Gastrocnemius medialis (tissue), 4 donors: Measurements from ENCODE around the gene SLC1A3. TPM values are rescaled to one million over a fixed set of nuclear protein-coding genes. Genes with fewer than 3 reads are reported as not detected.

Experiments
- ATAC-seq, 2 donors: fragments of 150-250 bp; one replicate each; pipeline ENCODE4 v1.9.1; 2016
- DNase-seq, 2 donors: peaks; one replicate each; pipeline ENCODE4 v3.0.0-alpha.2; 2019
- H3K27ac ChIP-seq, 4 donors: fragments of 200-600 bp; sonication (generic); 1 replicate in 1 of 4; 2 replicates in 3 of 4; pipeline ENCODE4 v1.5.1; 2016 to 2018; ENCODE audit warnings: mild to moderate bottlenecking in 2 of 4, moderate library complexity in 1 of 4
- H3K27me3 ChIP-seq, 3 donors: fragments of 200-600 bp; sonication (generic) in 2 of 3; 1 replicate in 1 of 3; 2 replicates in 2 of 3; pipeline versions ENCODE4 v1.5.1 to v1.6.0; 2016 to 2019; ENCODE audit warnings: mild to moderate bottlenecking in 1 of 3, moderate library complexity in 1 of 3
- H3K36me3 ChIP-seq, 2 donors: fragments of 200-600 bp; sonication (generic) in 1 of 2; one replicate each; pipeline ENCODE4 v1.5.1; 2017 to 2018
- H3K4me1 ChIP-seq, 2 donors: fragments of 200-600 bp; sonication (generic) in 1 of 2; one replicate each; pipeline ENCODE4 v1.5.1; 2016 to 2017; ENCODE audit warnings: mild to moderate bottlenecking in 2 of 2
- H3K4me3 ChIP-seq, 4 donors: fragments of 200-600 bp; sonication (generic) in 3 of 4; 1 replicate in 1 of 4; 2 replicates in 3 of 4; pipeline ENCODE4 v1.5.1; 2016 to 2019; ENCODE audit warnings: mild to moderate bottlenecking in 2 of 4
- H3K9me3 ChIP-seq, 3 donors: fragments of 200-600 bp; sonication (generic) in 2 of 3; 1 replicate in 1 of 3; 2 replicates in 2 of 3; pipeline ENCODE4 v1.5.1; 2016 to 2019
- CTCF ChIP-seq, 5 experiments: fragments of 450-650 bp in 3 of 5; fragments of 200-600 bp in 2 of 5; sonication (generic) in 2 of 5; IDR thresholded peaks in 4 of 5; conservative IDR thresholded peaks in 1 of 5; 1 replicate in 4 of 5; 2 replicates in 1 of 5; pipeline ENCODE4 v1.5.1; 2016 to 2019; ENCODE audit warnings: antibody characterized with exemption in 5 of 5, mild to moderate bottlenecking in 3 of 5, moderate library complexity in 3 of 5
- POLR2A ChIP-seq, 2 donors: fragments of 450-650 bp; IDR thresholded peaks; one replicate each; pipeline ENCODE4 v1.6.1; 2017; ENCODE audit warnings: antibody characterized with exemption in 2 of 2, mild to moderate bottlenecking in 2 of 2, moderate library complexity in 2 of 2
- in situ Hi-C, 4 donors: fragments of 200-750 bp; cut with MboI; loops; one replicate each; pipeline versions ENCODE4 v1.15.0 to v1.8.0; 2017; ENCODE audit warnings: low sequenced_read_pairs in 4 of 4
- intact Hi-C: fragments of 100-400 bp; cut with DNase I; formaldehyde crosslinking; loops from one replicate; pipeline ENCODE4 v1.15.1; 2023; ENCODE audit warnings: low total_unique reads
- total RNA-seq, 4 donors: library from RNA; depleted of rRNA; stranded (reverse); fragments of >200 nt; gene quantifications; one replicate each; pipeline versions ENCODE4 v1.1.0 to v1.2.3, GENCODE V29; 2016

Gene SLC1A3
- total RNA-seq, 4 donors from 2014 or later, result 5.3 to 69.4 (median 17.4) TPM

GRCh38 chr5:36691696-36692371 is 85.4 kb downstream of the SLC1A3 start:
- TF ChIP-seq CTCF (IDR thresholded peaks at IDR 0.05 in 4 of 5, conservative IDR thresholded peaks at IDR 0.05 in 1 of 5) (no peak), POLR2A (IDR thresholded peaks at IDR 0.05) (no peak)
- intact Hi-C loops (loop anchor here (2.0 to 10.0 kb wide), 4 partner anchors 85 to 537 kb away; partner anchors contain the start of genes LMBRD2, NADK2, SKP2 and SLC1A3), in situ Hi-C loops (loop anchor here (5.0 to 25.0 kb wide), 6 partner anchors 87 to 430 kb away; partner anchors contain the start of gene SLC1A3 (in 1 of the 4))
- Histone ChIP-seq H3K4me3 (no peak overlapping the region), H3K9me3 (no peaks in the 10 kb centered on the region), H3K36me3 (no peaks in the 10 kb centered on the region), H3K27ac (peak overlapping the region; percentile 12 to 50 (median 35)), H3K4me1 (peaks cover 5 to 24% of the 10 kb centered on the region in 2 donors), H3K27me3 (no peaks in the 10 kb centered on the region)
- no peak for DNase-seq
- peak in 1 of 2 donors; percentile 5 for ATAC-seq

GRCh38 chr5:36692791-36693763 is 86.7 kb downstream of the SLC1A3 start:
- intact Hi-C loops, result loop anchor here (1.0 to 10.0 kb wide), 6 partner anchors 86 to 538 kb away; partner anchors contain the start of genes LMBRD2, NADK2, SKP2 and SLC1A3
- H3K27me3 ChIP-seq, result no peaks in the 10 kb centered on the region
- ATAC-seq (peak; percentile 63 to 76), DNase-seq (peak; percentile 62 to 70)
- H3K27ac ChIP-seq, result peak overlapping the region; percentile 10 to 43 (median 14)
- in situ Hi-C loops, result loop anchor here (5.0 to 25.0 kb wide), 6 partner anchors 88 to 431 kb away; partner anchors contain the start of gene SLC1A3 (in 1 of the 4)
- no peaks in the 10 kb centered on the region for H3K9me3 ChIP-seq
- no peak for TF ChIP-seq POLR2A (IDR thresholded peaks at IDR 0.05)
- TF ChIP-seq CTCF (IDR thresholded peaks at IDR 0.05 in 4 of 5, conservative IDR thresholded peaks at IDR 0.05 in 1 of 5), result peak; percentile 44 to 87 (median 76)
- peaks cover 5 to 24% of the 10 kb centered on the region in 2 donors for H3K4me1 ChIP-seq
- H3K36me3 ChIP-seq, result no peaks in the 10 kb centered on the region
- H3K4me3 ChIP-seq, result peak overlapping the region; percentile 19 to 49 (median 47)

GRCh38 chr5:36694351-36694750 is 87.9 kb downstream of the SLC1A3 start:
- Histone ChIP-seq H3K4me3 (no peak overlapping the region), H3K4me1 (peaks cover 5 to 24% of the 10 kb centered on the region in 2 donors), H3K9me3 (no peaks in the 10 kb centered on the region), H3K36me3 (no peaks in the 10 kb centered on the region), H3K27me3 (no peaks in the 10 kb centered on the region), H3K27ac (no peak overlapping the region)
- no peak for TF ChIP-seq POLR2A (IDR thresholded peaks at IDR 0.05)
- TF ChIP-seq CTCF (IDR thresholded peaks at IDR 0.05 in 4 of 5, conservative IDR thresholded peaks at IDR 0.05 in 1 of 5), result no peak
- DNase-seq, result no peak
- no peak for ATAC-seq
- in situ Hi-C loops, result loop anchor here (5.0 to 25.0 kb wide), 6 partner anchors 90 to 432 kb away; partner anchors contain the start of gene SLC1A3 (in 1 of the 4)
- intact Hi-C loops, result loop anchor here (5.0 to 10.0 kb wide), 3 partner anchors 452 to 540 kb away; partner anchors contain the start of genes LMBRD2, NADK2 and SKP2

- Histone ChIP-seq H3K27ac (no peak overlapping the region), H3K4me1 (peaks cover 5 to 16% of the 10 kb centered on the region in 2 donors), H3K36me3 (no peaks in the 10 kb centered on the region), H3K9me3 (no peaks in the 10 kb centered on the region), H3K27me3 (no peaks in the 10 kb centered on the region), H3K4me3 (no peak overlapping the region)
- ATAC-seq, result peak in 1 of 2 donors; percentile 34
- DNase-seq, result peak; percentile 33 to 52
- in situ Hi-C loops (loop anchor here (10.0 to 25.0 kb wide), 5 partner anchors 91 to 434 kb away; partner anchors contain the start of gene SLC1A3 (in 1 of the 4)), intact Hi-C loops (loop anchor here (10.0 kb wide), 1 partner anchor 541 kb away; the partner anchor contains the start of genes LMBRD2 and SKP2)
- TF ChIP-seq CTCF (IDR thresholded peaks at IDR 0.05 in 4 of 5, conservative IDR thresholded peaks at IDR 0.05 in 1 of 5) (peak; percentile 40 to 58 (median 55)), POLR2A (IDR thresholded peaks at IDR 0.05) (no peak)
Measured at GRCh38 chr5:36696059-36696673, 89.8 kb downstream of the SLC1A3 start.
